Mesendoderm (in vitro differentiated cells): ENCODE results near the gene MOB2.
A peak's percentile ranks its signal among the peaks of the same experiment; 100 is the strongest.

Experiments used
- DNase-seq: peaks from one replicate; pipeline ENCODE4 v3.0.0; 2013
- H2AK5ac ChIP-seq: 2 replicates; pipeline ENCODE4 v1.6.1; 2013; ENCODE audit warnings: low read length, inconsistent platforms
- H2BK120ac ChIP-seq: 2 replicates; pipeline ENCODE4 v1.6.1; 2013; ENCODE audit warnings: low read depth, mild to moderate bottlenecking, low read length, moderate library complexity, mixed read lengths
- H2BK15ac ChIP-seq: replicated peaks from 2 replicates; pipeline ENCODE4 v1.6.1; 2013; ENCODE audit warnings: low read depth, mild to moderate bottlenecking, moderate library complexity
- H2BK5ac ChIP-seq: 2 replicates; pipeline ENCODE4 v1.6.1; 2013; ENCODE audit warnings: low read length, inconsistent platforms
- H3K18ac ChIP-seq: 2 replicates; pipeline ENCODE4 v1.6.1; 2013; ENCODE audit warnings: mild to moderate bottlenecking, low read length, mixed read lengths
- H3K23ac ChIP-seq: one replicate; pipeline ENCODE4 v1.6.1; 2013; ENCODE audit warnings: low read length
- H3K27ac ChIP-seq: 2 replicates; pipeline ENCODE4 v1.5.1; 2013; ENCODE audit warnings: low read depth, mild to moderate bottlenecking, inconsistent platforms, low read length, moderate library complexity
- H3K27me3 ChIP-seq: 2 replicates; pipeline ENCODE4 v1.6.1; 2013; ENCODE audit warnings: low read length, control low read depth, mild to moderate bottlenecking, inconsistent platforms; ENCODE audit not compliant: insufficient read depth, poor library complexity
- H3K36me3 ChIP-seq: 2 replicates; pipeline ENCODE4 v1.6.1; 2013; ENCODE audit warnings: low read length, inconsistent platforms; ENCODE audit not compliant: control insufficient read depth, insufficient read depth
- H3K4ac ChIP-seq: one replicate; pipeline ENCODE4 v1.6.1; 2013; ENCODE audit warnings: low read depth, mild to moderate bottlenecking, low read length, moderate library complexity
- H3K4me1 ChIP-seq: 2 replicates; pipeline ENCODE4 v1.6.1; 2013; ENCODE audit warnings: low read depth, low read length, inconsistent platforms; ENCODE audit not compliant: control insufficient read depth
- H3K4me2 ChIP-seq: 2 replicates; pipeline ENCODE4 v1.6.1; 2013; ENCODE audit warnings: low read length
- H3K4me3 ChIP-seq: 2 replicates; pipeline ENCODE4 v1.5.1; 2013; ENCODE audit warnings: mild to moderate bottlenecking, low read length
- H3K56ac ChIP-seq: one replicate; pipeline ENCODE4 v1.6.1; 2013; ENCODE audit warnings: low read length
- H3K79me1 ChIP-seq: 2 replicates; pipeline ENCODE4 v1.6.1; 2013; ENCODE audit warnings: low read length, inconsistent platforms
- H3K79me2 ChIP-seq: 2 replicates; pipeline ENCODE4 v1.6.1; 2013; ENCODE audit warnings: mild to moderate bottlenecking, low read length; ENCODE audit not compliant: control insufficient read depth, insufficient read depth
- H3K9ac ChIP-seq: 2 replicates; pipeline ENCODE4 v1.6.1; 2013; ENCODE audit warnings: low read length, inconsistent platforms
- H4K5ac ChIP-seq: one replicate; pipeline ENCODE4 v1.6.1; 2013; ENCODE audit warnings: low read length
- H4K8ac ChIP-seq: one replicate; pipeline ENCODE4 v1.6.1; 2013; ENCODE audit warnings: low read depth, mild to moderate bottlenecking, control low read depth, low read length, moderate library complexity
- WGBS: extraction: QIAGEN DNeasy Blood & Tissue Kit; methylation state at CpG from one replicate; pipeline ENCODE4 v1.1.7; 2013; ENCODE audit warnings: low lambda C conversion rate, missing lambda C conversion rate; ENCODE audit not compliant: insufficient coverage; ENCODE audit errors: extremely low coverage; 5-methylcytosine and 5-hydroxymethylcytosine counted together

Gene MOB2

GRCh38 chr11:1516273-1517067 lies 29.9 kb upstream of the MOB2 start:
- Histone ChIP-seq H3K56ac (no peak overlapping the region), H3K27me3 (no peaks in the 10 kb centered on the region), H3K4ac (no peak overlapping the region), H3K9ac (no peak overlapping the region), H3K79me1 (peaks cover 12% of the 10 kb centered on the region), H3K23ac (no peak overlapping the region), H2BK15ac (no peak overlapping the region), H3K79me2 (no peaks in the 10 kb centered on the region), H3K27ac (no peak overlapping the region), H2AK5ac (no peak overlapping the region), H3K4me2 (no peak overlapping the region), H2BK5ac (no peak overlapping the region), H3K18ac (no peak overlapping the region), H4K5ac (no peak overlapping the region), H3K36me3 (no peaks in the 10 kb centered on the region), H3K4me3 (no peak overlapping the region), H2BK120ac (no peak overlapping the region), H3K4me1 (no peaks in the 10 kb centered on the region), H4K8ac (no peak overlapping the region)
- DNase-seq, result no peak
- WGBS, result no CpG with 5 or more reads among the region's 19 CpGs

GRCh38 chr11:1515082-1516060 lies 28.8 kb upstream of the MOB2 start:
- DNase-seq, result peak; percentile 68
- H3K4me1 ChIP-seq, result no peaks in the 10 kb centered on the region
- H3K27ac ChIP-seq, result no peak overlapping the region
- H4K8ac ChIP-seq, result no peak overlapping the region
- no CpG with 5 or more reads among the region's 36 CpGs for WGBS
- H3K23ac ChIP-seq, result no peak overlapping the region
- H2BK5ac ChIP-seq, result no peak overlapping the region
- peak overlapping the region; percentile 20 for H3K9ac ChIP-seq
- no peak overlapping the region for H2BK15ac ChIP-seq
- H3K18ac ChIP-seq, result no peak overlapping the region
- no peak overlapping the region for H3K4ac ChIP-seq
- H3K36me3 ChIP-seq, result no peaks in the 10 kb centered on the region
- no peak overlapping the region for H3K4me2 ChIP-seq
- no peaks in the 10 kb centered on the region for H3K27me3 ChIP-seq
- H2BK120ac ChIP-seq, result no peak overlapping the region
- no peaks in the 10 kb centered on the region for H3K79me2 ChIP-seq
- H3K4me3 ChIP-seq, result no peak overlapping the region
- peak overlapping the region; percentile 58 for H3K56ac ChIP-seq
- peaks cover 12% of the 10 kb centered on the region for H3K79me1 ChIP-seq
- no peak overlapping the region for H4K5ac ChIP-seq
- H2AK5ac ChIP-seq, result no peak overlapping the region

- no peak overlapping the region for H2AK5ac ChIP-seq
- no peaks in the 10 kb centered on the region for H3K79me2 ChIP-seq
- H2BK5ac ChIP-seq, result no peak overlapping the region
- no peak overlapping the region for H3K18ac ChIP-seq
- DNase-seq, result no peak
- peaks cover 12% of the 10 kb centered on the region for H3K79me1 ChIP-seq
- no peak overlapping the region for H3K4me3 ChIP-seq
- H3K4me1 ChIP-seq, result no peaks in the 10 kb centered on the region
- H2BK15ac ChIP-seq, result no peak overlapping the region
- H2BK120ac ChIP-seq, result no peak overlapping the region
- no peaks in the 10 kb centered on the region for H3K36me3 ChIP-seq
- no peak overlapping the region for H3K9ac ChIP-seq
- no CpG with 5 or more reads among the region's 31 CpGs for WGBS
- H4K8ac ChIP-seq, result no peak overlapping the region
- no peak overlapping the region for H3K23ac ChIP-seq
- no peak overlapping the region for H3K56ac ChIP-seq
- no peak overlapping the region for H3K4ac ChIP-seq
- H3K27me3 ChIP-seq, result no peaks in the 10 kb centered on the region
- H3K4me2 ChIP-seq, result no peak overlapping the region
- H3K27ac ChIP-seq, result no peak overlapping the region
- no peak overlapping the region for H4K5ac ChIP-seq
Measured at GRCh38 chr11:1514336-1515061, 27.9 kb upstream of the MOB2 start.

- Histone ChIP-seq H2BK5ac (no peak overlapping the region), H3K23ac (no peak overlapping the region), H3K27me3 (no peaks in the 10 kb centered on the region), H3K4me2 (no peak overlapping the region), H3K36me3 (no peaks in the 10 kb centered on the region), H3K79me1 (peaks cover 14% of the 10 kb centered on the region), H2BK15ac (no peak overlapping the region), H4K8ac (no peak overlapping the region), H2BK120ac (no peak overlapping the region), H3K4ac (no peak overlapping the region), H3K79me2 (no peaks in the 10 kb centered on the region), H3K4me1 (no peaks in the 10 kb centered on the region), H3K18ac (no peak overlapping the region), H2AK5ac (no peak overlapping the region), H4K5ac (no peak overlapping the region), H3K4me3 (no peak overlapping the region), H3K56ac (no peak overlapping the region), H3K9ac (no peak overlapping the region), H3K27ac (no peak overlapping the region)
- WGBS, result no CpG with 5 or more reads among the region's 23 CpGs
- no peak for DNase-seq
Measured at GRCh38 chr11:1513326-1514296, 27.0 kb upstream of the MOB2 start.
